HG03045 (cell line): ENCODE results near the gene PCDH18.
"Not testable (repeated sequence)": the region's sequence is repeated elsewhere in the genome, so short reads cannot be mapped to it uniquely, and the experiment has no call there.

Source experiments
- ATAC-seq: cut with Tn5 transposase; IDR thresholded peaks from one replicate; pipeline ENCODE4 v1.9.1; 2021; ENCODE audit warnings: mild to moderate bottlenecking, moderate library complexity; ENCODE audit not compliant: unreplicated experiment

The PCDH18 gene

DNA sequence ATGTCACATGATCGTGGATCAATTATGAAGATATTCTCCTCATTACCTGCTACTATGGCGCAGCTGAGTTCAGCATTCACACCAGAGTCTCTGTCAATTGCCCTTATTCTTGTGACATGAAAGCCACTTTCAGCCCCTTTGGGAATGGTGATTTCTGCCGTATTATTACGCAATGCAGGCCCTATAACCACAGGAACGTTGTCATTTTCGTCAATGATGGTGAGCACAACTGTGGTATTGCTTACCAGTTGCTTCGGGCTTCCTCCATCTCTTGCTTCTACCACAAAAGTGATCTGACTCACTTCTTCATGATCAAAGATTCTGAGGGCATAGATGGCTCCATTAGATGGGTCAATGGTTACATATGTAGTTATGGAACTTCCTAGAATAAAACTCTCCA, 2.1 kb downstream of the PCDH18 start:
- ATAC-seq = no peak

DNA sequence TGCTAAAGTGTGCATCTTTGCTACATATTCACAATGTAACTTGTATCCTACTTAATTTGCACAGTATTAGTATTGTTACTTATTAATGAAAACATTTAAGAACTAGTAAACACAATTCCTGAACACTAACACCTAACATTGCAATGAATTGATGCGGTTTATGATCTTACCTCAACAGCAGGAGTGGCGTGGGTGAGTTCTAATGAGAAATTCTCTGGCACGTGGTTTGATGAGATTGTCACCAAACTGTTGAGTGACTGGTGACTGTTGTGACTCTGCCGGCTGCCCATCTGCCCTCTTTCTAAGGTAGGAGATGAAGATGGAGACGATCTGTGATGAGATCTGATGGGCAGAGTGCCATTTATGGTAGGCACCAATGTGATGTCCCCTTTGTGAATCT, 2.9 kb downstream of the PCDH18 start:
- ATAC-seq = no peak

DNA sequence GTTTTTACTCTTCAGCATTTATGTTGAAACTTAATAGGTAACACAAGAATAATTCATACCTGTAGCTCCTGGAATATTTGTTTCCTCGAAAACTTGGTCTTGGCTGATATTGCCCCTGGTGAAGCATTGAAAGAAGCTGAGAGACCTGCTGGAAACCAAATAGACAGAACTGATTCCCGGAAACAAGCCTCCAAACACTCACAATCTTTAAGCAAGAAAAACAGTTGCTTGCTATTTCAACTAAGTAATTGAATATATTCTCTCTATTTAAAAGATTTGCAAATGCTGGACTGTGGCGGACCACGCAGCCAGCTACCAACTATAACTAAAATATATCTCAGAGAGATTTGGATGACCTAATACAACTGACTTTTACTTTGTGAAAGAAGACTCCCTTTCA, 3.6 kb downstream of the PCDH18 start:
- ATAC-seq = no peak

DNA sequence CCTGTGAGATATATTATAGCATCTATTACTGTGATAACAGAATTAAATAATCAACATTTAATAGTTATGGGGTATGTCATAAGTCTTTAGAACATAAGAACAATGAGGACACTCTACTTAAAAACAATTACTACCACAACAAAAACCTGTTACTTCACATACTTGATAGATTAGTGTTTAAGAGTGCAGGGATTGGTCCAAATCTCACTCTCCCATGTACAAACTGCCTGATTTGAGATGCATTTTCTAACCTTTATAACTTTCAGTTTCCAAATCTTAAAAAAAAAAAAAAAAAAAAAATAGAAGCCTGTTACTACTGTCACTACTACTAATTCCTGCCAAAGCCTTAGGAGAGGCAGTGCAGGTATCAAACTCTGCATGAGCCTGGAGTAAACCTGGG, 5.6 kb downstream of the PCDH18 start:
- ATAC-seq = no peak

DNA sequence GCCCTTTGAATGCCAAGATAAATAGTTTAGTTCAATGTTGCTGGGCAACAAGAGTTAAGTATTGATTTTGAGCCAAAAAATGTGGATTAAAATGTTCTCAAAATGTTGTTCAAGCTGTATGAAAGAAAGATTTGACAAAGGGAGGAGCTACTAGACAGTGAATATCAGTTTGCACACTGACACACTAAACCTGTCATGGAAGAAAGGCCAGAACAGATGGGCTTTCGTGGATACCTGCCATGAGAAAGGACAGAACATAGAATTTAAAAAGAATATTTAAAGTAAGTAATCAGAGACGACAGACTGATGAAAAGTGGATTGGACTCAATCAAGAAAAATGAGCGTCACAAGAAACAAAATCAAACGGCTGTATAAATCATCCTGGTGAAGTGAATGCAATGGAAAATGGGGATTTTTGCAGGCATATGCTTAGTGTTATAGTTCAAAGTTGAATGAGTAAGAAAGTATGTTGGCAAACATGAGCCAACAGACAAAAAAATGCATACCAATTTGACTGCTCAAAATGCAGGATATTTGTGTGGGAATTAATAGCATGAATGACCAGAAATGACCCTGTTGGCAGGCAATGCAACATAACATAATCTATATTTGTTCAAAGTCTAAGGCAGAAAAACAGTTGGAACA, 7.4 kb downstream of the PCDH18 start:
- no peak for ATAC-seq

DNA sequence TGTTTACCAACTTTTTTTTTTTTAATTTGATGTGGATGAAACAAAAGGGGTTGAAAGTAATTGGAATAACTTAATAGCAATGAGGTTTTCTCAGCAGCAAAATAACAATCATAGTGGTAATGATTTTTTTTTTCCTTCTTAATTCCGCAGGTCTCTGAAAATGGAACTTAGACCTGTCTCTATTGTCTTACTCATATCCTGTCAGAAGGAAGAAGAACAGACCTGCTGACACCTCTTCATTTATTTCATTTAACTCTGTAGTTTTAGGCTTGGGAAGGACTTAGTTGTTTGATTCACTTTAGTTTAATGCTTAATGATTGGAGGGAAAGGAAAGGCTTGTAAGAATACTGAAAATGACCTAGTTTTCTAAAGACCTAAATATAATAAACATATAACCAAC, 9.0 kb downstream of the PCDH18 start:
- ATAC-seq = no peak

DNA sequence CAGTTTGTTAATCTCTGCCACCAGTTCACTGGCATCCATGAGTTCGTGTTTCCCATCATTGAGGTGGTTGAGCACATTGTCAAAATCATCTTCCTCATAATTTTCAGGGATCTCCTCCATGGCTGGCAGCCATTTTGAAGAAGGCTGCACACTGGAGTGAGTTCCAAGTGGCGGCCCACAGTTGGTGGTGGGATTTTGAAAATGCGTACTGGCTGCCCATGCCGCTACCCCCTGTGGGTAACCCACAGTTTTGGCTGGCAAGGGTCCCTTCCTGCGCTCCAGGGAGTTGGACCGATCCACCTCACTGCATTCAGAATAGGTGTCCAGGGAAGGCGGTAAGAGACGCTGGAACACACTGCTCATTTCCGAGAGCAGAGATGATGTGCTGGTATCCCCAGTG, 11.2 kb downstream of the PCDH18 start:
- ATAC-seq = no peak

DNA sequence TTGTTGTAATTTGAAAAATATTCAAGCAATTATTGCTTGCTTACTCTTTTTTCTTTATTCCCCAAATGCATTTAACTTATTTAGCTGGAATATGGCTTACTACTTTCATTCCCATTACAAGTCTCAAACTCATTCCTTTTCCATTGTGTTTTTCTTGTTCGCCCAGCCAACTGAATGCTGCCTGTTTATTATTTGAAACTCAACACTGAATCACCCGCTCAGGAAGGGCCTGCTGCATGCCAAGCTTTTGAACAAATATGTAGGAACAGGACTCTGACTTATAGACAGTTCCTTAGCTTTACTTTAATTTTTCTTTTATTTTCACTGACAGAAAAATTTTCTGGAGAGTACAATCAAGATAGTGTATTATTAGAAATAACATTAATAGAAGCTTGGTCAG, 12.9 kb downstream of the PCDH18 start:
- ATAC-seq = no peak

DNA sequence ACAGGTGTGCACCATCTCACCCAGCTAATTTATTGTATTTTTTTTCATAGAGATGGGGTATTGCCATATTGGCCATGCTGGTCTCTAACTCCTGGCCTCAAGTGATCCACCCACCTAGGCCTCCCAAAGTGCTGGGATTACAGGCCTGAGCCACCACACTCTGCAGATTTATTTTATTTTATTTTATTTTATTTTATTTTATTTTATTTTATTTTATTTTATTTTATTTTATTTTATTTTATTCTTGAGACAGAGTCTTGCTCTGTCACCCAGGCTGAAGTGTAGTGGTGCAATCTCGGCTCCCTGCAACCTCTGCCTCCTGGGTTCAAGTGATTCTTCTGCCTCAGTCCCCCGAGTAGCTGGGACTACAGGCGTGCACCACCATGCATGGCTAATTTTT, 15.0 kb downstream of the PCDH18 start:
- ATAC-seq = not testable (repeated sequence)

DNA sequence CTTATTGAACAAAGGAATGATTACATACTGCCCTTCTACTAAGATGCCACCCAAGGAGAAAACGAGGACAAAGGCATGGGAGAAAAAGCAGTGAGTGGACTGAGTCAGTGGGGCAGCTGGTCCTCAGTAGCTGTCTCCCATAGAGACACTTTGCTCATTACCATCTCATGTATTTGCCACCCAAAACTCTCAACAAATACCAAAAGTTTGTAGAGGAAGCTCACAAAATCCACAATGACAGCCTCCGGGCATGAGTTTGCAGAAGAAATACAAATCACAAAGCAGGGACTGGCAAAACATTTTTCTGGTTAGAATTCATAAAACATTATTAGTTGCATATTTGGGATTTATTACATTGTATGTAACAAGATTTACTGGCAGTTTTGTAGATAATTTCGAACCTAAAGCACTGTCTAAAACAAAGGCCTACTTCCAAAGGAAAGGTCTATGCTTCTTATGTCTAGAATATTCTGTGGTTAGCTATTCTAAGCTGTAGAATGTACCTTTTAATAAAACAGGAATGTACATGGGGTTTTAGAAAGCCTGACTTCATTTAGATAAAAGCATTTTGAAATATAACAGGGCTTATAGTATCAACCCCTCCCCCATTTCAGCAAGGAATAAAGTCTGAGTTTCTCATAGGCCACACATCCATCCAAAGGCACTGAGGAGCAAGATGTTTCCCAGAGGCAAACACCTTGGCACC, 17.7 kb downstream of the PCDH18 start:
- no peak for ATAC-seq

DNA sequence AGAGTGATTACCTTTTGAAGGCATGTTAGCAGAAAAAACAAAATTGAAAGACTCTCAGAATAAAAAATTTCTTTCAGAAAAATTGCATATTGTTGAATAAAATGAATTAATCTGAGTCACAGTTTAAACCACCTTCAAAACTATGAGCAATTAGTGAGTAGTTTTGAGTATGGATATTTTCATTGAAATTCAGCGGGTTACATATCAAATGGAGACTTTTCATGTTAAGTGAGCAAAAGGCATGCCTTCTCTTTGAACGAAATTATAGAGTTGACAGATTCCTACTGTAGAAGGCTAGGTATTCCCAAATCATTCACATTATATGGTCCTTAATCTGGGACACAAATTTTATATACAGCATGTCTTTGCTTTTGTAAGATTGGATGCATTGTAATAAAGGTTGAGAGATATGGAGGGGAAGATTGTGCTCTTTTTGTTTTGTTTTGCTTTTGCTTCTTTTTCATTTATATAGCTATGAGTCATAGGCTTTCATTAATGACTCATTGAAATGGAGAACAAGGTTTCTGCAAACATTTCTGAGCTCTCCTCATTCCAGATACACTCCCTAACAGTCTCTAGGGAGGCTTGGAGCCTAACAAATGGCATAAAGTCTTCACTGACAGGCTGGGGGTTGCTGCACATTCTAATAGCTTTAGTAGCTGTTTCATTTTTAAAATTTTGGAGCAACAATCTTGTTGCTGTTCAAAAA, 21.6 kb downstream of the PCDH18 start:
- no peak for ATAC-seq

DNA sequence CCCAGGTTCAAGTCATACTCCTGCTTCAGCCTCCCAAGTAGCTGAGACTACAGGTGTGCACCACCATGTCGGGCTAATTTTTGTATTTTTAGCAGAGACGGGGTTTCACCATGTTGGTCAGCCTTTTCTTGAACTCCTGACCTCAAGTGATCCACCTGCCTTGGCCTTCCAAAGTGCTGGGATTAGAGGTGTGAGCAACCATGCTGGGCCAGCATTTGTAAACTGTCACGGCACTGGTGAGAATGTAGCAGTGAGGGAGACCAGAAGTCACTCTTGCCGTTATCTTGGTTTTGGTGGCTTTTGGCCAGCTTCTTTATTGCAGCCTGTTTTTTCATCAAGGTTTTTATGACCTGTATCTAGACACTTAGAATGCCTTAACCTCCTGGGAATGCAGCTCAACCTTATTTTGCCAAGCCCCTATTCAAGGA, 22.4 kb downstream of the PCDH18 start:
- no peak for ATAC-seq

DNA sequence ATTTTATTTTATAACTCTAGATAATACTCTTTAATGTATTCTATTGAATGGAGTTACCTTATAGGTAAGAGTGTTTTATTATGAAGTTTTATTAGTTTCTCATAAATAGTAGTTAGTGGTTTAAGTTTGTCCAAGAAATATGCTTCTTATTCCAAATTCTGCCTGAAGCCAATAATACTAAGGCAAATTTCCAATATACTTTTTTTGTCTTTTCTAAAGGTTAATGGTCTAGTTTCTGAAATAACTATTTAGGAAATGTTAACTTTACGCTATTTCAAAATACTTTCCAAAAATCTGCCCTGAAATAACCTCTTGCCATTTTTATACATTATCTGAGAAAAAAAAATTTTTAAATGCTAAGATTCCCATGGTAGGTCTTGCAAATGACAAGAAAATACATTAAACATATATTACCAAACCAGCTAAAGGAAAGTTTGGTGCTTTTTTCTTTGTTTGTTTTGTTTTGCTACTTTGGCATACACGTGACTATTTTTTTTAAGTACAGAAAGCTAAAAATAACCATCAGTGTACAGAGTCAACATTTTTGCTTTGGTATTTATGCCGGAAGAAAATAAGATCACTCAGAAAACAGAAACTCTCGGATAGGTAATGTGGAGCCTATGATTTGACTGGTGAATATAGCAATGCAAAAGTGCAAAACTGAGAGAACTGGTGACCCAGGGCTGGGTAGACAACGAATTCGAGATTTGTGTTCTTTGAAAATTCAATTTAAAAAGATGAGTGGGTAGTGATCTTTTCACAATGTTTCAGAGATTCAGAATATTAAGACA, 29.8 kb downstream of the PCDH18 start:
- ATAC-seq = no peak

DNA sequence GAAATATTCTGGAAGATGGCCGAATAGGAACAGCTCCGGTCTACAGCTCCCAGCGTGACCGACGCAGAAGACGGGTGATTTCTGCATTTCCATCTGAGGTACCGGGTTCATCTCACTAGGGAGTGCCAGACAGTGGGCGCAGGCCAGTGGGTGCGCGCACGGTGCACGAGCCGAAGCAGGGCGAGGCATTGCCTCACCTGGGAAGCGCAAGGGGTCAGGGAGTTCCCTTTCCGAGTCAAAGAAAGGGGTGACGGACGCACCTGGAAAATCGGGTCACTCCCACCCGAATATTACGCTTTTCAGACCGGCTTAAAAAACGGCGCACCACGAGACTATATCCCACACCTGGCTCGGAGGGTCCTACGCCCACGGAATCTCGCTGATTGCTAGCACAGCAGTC, 36.0 kb downstream of the PCDH18 start:
- ATAC-seq = not testable (repeated sequence)

DNA sequence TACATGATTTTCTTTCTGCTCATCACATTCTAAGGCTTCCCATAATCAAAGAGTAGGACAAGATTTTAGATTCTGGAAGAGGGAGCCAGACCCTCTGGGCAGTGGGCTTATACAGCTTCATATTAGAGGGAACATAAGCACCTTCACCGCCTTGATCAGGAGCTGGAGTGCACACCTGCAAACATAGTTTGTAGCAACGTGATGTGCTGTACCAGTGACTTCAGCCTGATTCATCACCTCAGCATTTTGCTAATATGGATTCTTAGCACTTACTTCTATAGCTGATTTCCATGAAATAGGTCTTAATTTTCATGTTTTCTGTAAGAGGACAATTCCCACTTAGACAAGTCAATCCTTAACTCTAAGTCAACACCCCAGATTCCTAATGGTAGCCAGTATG, 36.7 kb downstream of the PCDH18 start:
- no peak for ATAC-seq

DNA sequence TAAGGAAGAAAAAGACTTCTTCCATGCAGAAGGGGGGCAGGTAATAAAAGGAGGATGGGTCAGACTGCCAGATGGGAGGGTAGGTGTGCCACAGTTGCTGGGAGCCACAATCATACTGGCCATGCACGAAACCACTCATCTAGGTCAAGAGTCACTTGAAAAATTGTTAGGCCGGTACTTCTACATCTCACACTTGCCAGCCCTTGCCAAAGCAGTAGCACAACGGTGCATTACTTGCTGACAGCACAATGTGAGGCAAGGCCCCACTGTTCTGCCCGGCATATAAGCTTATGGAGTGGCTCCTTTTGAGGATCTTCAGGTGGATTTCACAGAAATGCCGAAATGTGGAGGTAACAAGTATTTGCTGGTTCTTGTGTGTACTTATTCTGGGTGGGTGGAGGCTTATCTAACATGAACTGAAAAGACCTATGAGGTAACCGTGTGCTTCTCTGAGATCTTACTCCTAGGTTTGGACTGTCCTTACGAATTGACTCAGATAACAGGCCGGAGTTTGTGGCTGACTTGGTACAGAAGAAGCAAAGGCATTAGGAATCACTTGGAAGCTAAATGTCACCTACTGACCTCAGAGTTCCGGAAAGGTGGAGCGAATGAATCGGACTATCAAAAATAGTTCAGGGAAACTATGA, 48.9 kb downstream of the PCDH18 start:
- ATAC-seq = not testable (repeated sequence)

DNA sequence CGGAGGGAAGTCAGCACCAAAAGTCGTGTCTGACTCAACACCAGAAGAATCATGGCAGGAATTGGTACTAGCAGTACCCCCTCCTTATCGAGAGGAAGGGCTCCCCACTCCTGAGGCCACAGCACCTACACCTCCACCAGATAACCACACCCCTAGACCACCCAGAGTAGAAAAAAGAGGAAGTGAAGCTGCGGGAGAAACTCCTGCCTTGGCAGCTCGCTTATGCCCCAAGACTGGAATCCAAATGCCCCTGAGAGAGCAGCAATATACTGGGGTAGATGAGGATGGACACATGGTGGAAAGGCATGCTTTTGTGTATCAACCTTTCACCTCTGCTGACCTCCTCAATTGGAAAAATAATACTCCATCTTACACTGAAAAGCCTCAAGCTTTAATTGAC, 52.6 kb downstream of the PCDH18 start:
- ATAC-seq = not testable (repeated sequence)

DNA sequence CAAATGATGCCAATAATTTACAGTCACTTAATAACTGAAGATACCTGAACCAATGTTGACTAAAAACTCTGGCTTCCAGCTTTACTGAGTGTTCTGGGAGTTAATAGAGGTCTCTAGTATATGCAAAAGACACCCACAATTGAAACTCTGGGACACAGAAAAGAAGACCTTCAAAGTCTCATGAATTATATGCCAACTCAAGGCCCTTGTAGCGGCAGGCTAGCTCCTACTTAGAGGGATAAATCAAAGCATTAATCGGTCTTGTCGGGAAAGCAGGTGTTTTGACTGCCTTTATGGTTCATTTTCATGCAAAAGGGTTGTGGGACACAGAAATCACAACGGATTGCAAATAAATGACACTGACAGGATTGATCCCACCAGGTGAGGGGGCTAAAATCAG, 55.9 kb downstream of the PCDH18 start:
- no peak for ATAC-seq

DNA sequence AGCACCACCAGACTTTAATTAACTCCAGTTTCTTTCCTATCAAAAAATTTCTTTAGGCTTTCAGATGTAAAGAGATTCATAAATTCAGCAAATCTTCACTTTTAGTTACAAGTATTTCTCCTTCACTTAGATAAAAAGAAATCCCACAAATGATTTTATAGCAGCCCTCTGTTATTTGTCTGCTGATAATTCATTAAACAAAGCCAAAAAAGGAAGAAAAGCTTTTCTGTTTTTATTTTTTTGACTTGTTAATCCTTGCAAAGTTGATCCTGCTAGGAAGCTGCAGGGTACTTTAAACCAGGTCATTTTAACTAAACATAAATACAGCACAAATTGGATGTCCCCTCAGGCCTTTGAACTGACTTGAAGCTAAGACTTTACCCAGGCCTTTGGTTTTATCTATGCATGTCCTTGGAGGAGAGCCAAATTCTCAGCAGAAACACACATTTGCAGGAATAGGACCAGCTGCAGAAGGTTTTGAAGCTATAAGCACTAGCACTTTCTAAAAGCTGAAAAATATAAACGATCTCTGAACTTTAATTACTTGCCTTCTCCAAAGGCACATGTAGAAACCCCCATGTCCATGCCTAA, 57.5 kb downstream of the PCDH18 start:
- no peak for ATAC-seq

DNA sequence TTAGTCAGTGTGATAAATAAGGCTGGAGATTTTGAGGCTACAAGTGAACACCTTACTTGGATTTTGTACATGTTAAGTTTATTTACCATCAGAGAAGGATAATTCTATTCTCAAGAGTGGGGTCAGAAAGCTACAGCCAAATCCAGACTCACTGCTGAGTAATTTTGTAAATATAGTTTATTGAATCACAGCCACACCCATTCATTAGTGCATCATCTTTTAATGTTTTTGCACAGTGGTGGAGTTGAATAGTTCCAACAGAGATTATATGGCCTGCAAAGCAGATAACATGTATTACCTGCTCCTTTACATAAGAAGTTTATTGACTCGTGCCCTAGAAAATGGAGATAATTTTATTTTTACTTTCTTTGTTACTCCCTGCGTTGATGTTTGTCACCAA, 60.4 kb downstream of the PCDH18 start:
- no peak for ATAC-seq

DNA sequence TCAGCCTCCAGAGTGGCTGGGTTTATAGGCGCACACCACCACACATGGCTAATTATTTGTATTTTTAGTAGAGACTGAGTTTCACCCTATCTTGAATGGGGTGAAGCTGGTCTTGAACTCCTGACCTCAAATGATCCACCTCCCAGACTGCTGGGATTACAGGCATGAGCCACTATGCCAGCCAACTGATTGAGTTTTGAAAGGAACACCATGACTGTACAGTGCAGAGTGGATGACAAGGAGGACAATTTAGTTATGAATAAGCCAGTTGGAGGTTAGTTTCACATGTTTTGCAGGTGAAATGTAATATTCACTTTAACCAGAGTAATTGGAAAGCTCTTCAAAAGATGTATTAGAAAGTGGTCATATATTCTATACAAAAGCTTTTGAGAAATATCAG, 60.8 kb downstream of the PCDH18 start:
- ATAC-seq = no peak
